HG03135 (cell line): ENCODE results near the gene TSSK6.
A peak's percentile ranks its signal among the peaks of the same experiment; 100 is the strongest.
"Not testable (repeated sequence)": the region's sequence is repeated elsewhere in the genome, so short reads cannot be mapped to it uniquely, and the experiment has no call there.

ENCODE experiments used
- ATAC-seq: cut with Tn5 transposase; IDR thresholded peaks from one replicate; pipeline ENCODE4 v1.9.1; 2021; ENCODE audit warnings: mild to moderate bottlenecking, moderate library complexity; ENCODE audit not compliant: unreplicated experiment

TSSK6 gene

GRCh38 chr19:19488875-19489690 is 26.3 kb downstream of the TSSK6 start:
- peak; percentile 57 for ATAC-seq

GRCh38 chr19:19487950-19488874 is 27.1 kb downstream of the TSSK6 start:
- ATAC-seq, result no peak

DNA sequence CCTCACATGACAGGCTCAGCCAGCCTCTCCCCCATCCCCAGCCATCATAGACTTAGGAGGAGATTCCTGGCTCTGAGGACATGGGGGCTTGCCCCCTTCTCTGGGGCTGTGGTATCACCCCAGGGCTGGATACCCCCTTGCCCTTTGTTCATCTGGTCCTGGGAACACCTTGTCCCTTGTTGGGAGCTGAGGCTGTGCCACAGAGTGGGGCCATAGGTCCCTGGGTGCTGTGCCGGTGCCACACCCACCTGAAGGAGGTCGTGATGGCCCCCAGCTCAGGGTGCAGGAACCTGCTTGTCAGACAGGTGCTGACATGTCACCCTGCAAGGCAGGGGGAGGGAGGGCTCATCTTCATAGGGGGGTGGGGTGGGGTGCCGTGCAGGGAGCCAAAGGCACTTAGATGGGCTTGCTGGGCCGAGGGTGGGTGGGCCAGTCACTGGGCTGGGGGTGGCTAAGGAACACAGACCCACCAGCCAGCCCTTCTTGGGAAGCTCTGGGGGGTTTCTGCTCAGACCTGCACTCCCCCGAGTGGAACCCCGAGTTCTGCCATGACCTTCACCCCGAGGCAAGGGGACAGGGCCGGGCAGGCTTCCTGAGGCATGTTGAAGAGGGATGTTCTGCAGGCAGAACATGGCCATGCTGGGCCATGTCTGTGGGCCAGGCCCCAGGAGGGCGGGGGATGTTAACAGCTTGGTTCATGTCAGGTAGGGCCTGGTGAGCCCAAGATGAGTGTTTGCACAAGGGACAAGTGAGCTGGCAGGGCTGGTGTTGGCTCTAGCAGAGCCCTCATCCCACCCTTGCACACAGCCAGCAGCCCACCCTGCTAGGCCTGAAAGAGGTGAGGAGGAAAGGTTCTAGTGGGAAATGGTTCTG is 28.0 kb downstream of the TSSK6 start:
- ATAC-seq, result no peak

- no peak for ATAC-seq
Measured at GRCh38 chr19:19486343-19487076, 28.8 kb downstream of the TSSK6 start.

DNA sequence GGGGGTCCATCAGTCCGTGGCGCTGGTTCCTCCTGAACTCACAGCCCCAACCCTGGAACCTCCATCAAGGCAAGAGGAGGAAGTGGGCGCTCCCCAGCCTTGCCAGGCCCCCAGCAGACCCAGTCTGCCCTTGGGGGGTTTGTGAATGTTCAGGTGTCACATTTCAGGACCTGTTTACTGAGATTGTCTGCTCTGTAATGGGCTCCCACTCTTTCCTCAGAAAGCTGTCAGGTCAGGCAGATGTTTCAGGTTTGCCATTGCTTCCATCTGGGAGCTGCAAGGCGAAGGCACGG is 29.4 kb downstream of the TSSK6 start:
- ATAC-seq, result no peak

DNA sequence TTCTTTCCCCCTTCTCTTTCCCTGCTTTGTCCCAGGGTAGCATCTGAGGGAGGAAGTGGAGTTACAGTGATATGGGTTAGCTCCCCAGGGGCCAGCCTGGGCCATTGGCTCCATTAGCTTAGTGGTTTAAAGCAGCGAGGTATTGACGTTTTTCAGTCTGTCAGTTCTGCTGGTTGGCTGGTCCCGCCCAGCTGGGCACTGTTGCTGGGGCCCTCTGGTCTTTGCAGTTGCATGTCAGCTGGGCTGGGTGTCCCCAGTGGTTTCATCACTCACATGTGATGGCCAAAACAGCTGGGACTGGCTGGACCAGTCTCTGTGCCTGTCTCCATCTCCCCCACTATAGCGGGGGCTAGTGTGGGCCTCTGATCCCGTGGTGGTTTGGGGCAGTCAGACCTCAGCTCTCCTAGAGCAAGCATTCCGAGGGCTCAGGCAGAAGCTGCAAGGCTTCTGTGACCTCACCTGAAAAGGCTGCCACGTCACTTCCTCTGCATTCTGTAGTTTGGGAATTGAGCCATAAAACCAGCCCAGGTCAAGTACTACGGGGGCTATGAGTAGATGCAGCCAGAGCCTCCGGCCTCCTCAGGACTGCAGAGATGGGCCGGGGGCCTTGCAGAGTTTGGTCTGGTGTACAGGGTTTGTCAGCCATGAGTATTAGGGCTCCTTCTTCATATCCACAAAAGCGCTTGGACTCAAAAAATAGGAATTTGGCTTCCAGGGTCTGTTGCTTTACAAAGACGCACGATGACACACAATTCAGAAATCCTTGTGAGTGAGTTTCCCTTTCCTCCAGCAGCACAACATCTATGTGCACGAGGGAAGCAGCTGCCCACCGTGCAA is 30.0 kb downstream of the TSSK6 start:
- no peak for ATAC-seq

- ATAC-seq, result no peak
Measured at GRCh38 chr19:19482809-19483596, 32.3 kb downstream of the TSSK6 start.

DNA sequence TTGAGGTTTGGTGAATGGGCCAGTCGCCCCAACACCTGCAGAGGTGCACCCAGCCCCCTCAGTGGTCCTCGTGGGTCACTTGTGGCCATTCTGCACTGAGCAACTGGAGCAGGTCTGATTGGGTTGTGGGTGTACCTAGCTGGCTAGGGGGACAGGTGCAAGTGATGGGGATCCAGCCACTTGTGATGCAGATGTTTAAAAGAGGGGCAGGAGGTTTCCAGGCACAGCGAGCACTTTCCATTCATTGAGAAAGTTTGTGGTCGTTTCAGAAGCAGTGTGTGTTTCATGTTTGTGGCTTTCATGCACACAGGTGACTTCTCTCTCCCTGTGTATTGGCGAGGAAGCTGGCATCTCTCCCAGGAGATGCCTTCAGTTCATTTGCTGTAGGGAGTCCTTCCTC is 34.7 kb downstream of the TSSK6 start:
- ATAC-seq, result no peak

DNA sequence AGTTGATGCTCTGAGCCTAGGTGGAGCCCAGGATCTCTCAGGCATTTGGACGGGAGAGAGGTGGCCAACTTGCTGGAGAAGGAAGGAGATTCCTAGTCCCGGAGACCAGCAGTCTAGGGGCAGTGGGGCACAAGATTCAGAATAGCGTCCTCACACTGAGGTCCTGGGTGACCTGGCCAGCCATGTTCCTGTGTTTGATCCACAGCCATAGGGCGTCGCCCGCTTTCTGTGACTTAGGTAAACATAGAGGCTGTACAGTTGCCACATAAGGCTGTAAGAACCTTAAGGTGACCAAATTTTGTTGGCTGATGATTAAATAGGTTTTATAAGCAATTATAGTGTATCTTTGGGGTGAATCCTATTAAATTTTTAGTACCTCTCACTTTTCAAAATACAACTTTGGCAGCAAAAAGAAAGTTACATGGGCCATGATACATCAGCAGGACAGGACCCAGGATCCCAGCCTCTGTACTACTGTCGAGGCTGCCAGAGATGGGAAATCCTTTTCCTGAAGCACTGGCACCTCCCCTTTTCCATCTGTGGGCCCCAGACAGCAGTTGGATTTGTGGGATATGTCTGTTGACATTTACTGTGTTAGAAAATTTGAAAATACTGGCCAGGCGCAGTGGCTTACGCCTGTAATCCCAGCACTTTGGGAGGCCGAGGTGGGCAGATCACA is 37.5 kb downstream of the TSSK6 start:
- no peak for ATAC-seq

GRCh38 chr19:19475849-19476828 is 39.2 kb downstream of the TSSK6 start:
- ATAC-seq, result no peak

- no peak for ATAC-seq
Measured at GRCh38 chr19:19475015-19475765, 40.2 kb downstream of the TSSK6 start.

- not testable (repeated sequence) for ATAC-seq
Measured at GRCh38 chr19:19472106-19472505, 43.2 kb downstream of the TSSK6 start.

DNA sequence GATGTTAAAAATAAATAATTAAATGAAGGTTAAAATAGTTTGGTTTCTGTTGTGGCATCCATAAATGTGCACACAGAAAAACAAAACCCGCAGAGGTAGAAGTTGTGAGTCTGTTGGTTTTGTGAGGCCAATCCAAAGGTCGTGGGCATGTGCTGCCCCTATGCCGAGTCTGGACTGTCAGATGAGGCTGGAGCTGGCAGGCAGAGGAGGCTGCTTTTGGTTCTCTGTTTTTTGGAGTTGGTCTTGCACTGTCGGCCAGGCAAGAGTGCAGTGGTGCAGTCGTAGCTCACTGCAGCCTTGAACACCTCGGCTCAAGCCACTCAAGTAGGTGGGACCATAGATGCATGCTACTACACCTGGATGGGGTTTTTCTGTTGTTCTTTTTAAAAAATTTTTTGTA is 43.7 kb downstream of the TSSK6 start:
- ATAC-seq, result no peak

- ATAC-seq, result no peak
Measured at GRCh38 chr19:19470579-19470978, 44.8 kb downstream of the TSSK6 start.

- ATAC-seq, result no peak
Measured at GRCh38 chr19:19468424-19469050, 46.8 kb downstream of the TSSK6 start.

DNA sequence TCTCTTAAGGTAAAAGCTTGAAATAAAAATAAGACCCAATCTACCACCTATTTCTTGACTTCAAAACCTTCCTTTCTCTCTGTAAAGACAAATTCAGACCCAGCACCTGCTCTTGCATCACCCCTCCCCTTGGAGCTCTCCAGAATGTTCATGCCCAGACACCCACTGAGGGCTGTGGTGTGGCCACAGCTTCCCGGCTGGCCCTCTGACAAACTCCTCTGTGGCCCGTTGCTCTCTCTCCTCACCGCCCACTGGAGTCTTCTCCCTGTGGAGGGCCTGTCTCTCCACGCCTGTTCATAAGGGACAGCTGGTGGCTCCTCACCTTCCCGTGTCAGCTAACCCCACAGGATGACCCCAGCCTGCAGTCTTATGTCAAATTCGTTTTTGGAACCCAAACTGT is 49.1 kb downstream of the TSSK6 start:
- no peak for ATAC-seq
